Mesendoderm (in vitro differentiated cells): ENCODE measurements around the gene E2F1.

Experiments used
- DNase-seq: peaks from one replicate; pipeline ENCODE4 v3.0.0; 2013
- H2AK5ac ChIP-seq: 2 replicates; pipeline ENCODE4 v1.6.1; 2013; ENCODE audit warnings: low read length, inconsistent platforms
- H2BK120ac ChIP-seq: 2 replicates; pipeline ENCODE4 v1.6.1; 2013; ENCODE audit warnings: low read depth, mild to moderate bottlenecking, low read length, moderate library complexity, mixed read lengths
- H2BK15ac ChIP-seq: replicated peaks from 2 replicates; pipeline ENCODE4 v1.6.1; 2013; ENCODE audit warnings: low read depth, mild to moderate bottlenecking, moderate library complexity
- H2BK5ac ChIP-seq: 2 replicates; pipeline ENCODE4 v1.6.1; 2013; ENCODE audit warnings: low read length, inconsistent platforms
- H3K18ac ChIP-seq: 2 replicates; pipeline ENCODE4 v1.6.1; 2013; ENCODE audit warnings: mild to moderate bottlenecking, low read length, mixed read lengths
- H3K23ac ChIP-seq: one replicate; pipeline ENCODE4 v1.6.1; 2013; ENCODE audit warnings: low read length
- H3K27ac ChIP-seq: 2 replicates; pipeline ENCODE4 v1.5.1; 2013; ENCODE audit warnings: low read depth, mild to moderate bottlenecking, inconsistent platforms, low read length, moderate library complexity
- H3K27me3 ChIP-seq: 2 replicates; pipeline ENCODE4 v1.6.1; 2013; ENCODE audit warnings: low read length, control low read depth, mild to moderate bottlenecking, inconsistent platforms; ENCODE audit not compliant: insufficient read depth, poor library complexity
- H3K36me3 ChIP-seq: 2 replicates; pipeline ENCODE4 v1.6.1; 2013; ENCODE audit warnings: low read length, inconsistent platforms; ENCODE audit not compliant: control insufficient read depth, insufficient read depth
- H3K4ac ChIP-seq: one replicate; pipeline ENCODE4 v1.6.1; 2013; ENCODE audit warnings: low read depth, mild to moderate bottlenecking, low read length, moderate library complexity
- H3K4me1 ChIP-seq: 2 replicates; pipeline ENCODE4 v1.6.1; 2013; ENCODE audit warnings: low read depth, low read length, inconsistent platforms; ENCODE audit not compliant: control insufficient read depth
- H3K4me2 ChIP-seq: 2 replicates; pipeline ENCODE4 v1.6.1; 2013; ENCODE audit warnings: low read length
- H3K4me3 ChIP-seq: 2 replicates; pipeline ENCODE4 v1.5.1; 2013; ENCODE audit warnings: mild to moderate bottlenecking, low read length
- H3K56ac ChIP-seq: one replicate; pipeline ENCODE4 v1.6.1; 2013; ENCODE audit warnings: low read length
- H3K79me1 ChIP-seq: 2 replicates; pipeline ENCODE4 v1.6.1; 2013; ENCODE audit warnings: low read length, inconsistent platforms
- H3K79me2 ChIP-seq: 2 replicates; pipeline ENCODE4 v1.6.1; 2013; ENCODE audit warnings: mild to moderate bottlenecking, low read length; ENCODE audit not compliant: control insufficient read depth, insufficient read depth
- H3K9ac ChIP-seq: 2 replicates; pipeline ENCODE4 v1.6.1; 2013; ENCODE audit warnings: low read length, inconsistent platforms
- H4K5ac ChIP-seq: one replicate; pipeline ENCODE4 v1.6.1; 2013; ENCODE audit warnings: low read length
- H4K8ac ChIP-seq: one replicate; pipeline ENCODE4 v1.6.1; 2013; ENCODE audit warnings: low read depth, mild to moderate bottlenecking, control low read depth, low read length, moderate library complexity
- WGBS: extraction: QIAGEN DNeasy Blood & Tissue Kit; methylation state at CpG from one replicate; pipeline ENCODE4 v1.1.7; 2013; ENCODE audit warnings: low lambda C conversion rate, missing lambda C conversion rate; ENCODE audit not compliant: insufficient coverage; ENCODE audit errors: extremely low coverage; 5-methylcytosine and 5-hydroxymethylcytosine counted together

E2F1 gene

GRCh38 chr20:33630507-33630906 is 55.7 kb downstream of the E2F1 start:
- H3K27ac ChIP-seq = no peak overlapping the region
- H3K79me2 ChIP-seq = no peaks in the 10 kb centered on the region
- H3K27me3 ChIP-seq = no peaks in the 10 kb centered on the region
- no peak overlapping the region for H3K4me2 ChIP-seq
- H2BK5ac ChIP-seq = no peak overlapping the region
- H3K4me1 ChIP-seq = no peaks in the 10 kb centered on the region
- no peak overlapping the region for H3K18ac ChIP-seq
- H3K79me1 ChIP-seq = no peaks in the 10 kb centered on the region
- H2BK120ac ChIP-seq = no peak overlapping the region
- no CpG with 5 or more reads among the region's 4 CpGs for WGBS
- H3K4ac ChIP-seq = no peak overlapping the region
- no peak overlapping the region for H4K5ac ChIP-seq
- H3K36me3 ChIP-seq = peaks cover 3% of the 10 kb centered on the region
- H2AK5ac ChIP-seq = no peak overlapping the region
- H3K4me3 ChIP-seq = no peak overlapping the region
- no peak overlapping the region for H2BK15ac ChIP-seq
- H3K9ac ChIP-seq = no peak overlapping the region
- H4K8ac ChIP-seq = no peak overlapping the region
- no peak overlapping the region for H3K23ac ChIP-seq
- no peak for DNase-seq
- H3K56ac ChIP-seq = no peak overlapping the region

DNA sequence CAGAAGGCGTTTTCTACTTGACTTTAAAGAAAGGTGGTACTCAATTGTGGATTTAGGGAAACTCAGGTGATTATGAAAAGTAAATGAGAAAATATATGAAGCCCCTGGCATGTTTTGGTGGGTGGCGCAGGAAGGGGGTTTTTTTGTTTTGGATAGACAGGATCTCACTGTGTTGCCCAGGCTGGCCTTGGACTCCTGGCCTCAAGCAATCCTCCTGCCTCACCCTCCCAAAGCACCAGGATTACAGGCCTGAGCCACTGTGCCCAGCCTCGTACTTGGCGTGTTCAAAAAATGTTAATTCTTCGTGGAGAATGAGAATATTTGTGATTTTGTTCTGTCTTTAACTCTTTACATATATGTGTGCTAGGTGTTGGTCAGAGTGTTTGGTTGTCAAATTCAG is 56.2 kb downstream of the E2F1 start:
- H2AK5ac ChIP-seq = no peak overlapping the region
- H2BK120ac ChIP-seq = no peak overlapping the region
- H3K79me2 ChIP-seq = no peaks in the 10 kb centered on the region
- no peak overlapping the region for H3K27ac ChIP-seq
- DNase-seq = no peak
- H2BK5ac ChIP-seq = no peak overlapping the region
- H3K18ac ChIP-seq = no peak overlapping the region
- H3K79me1 ChIP-seq = no peaks in the 10 kb centered on the region
- no peak overlapping the region for H2BK15ac ChIP-seq
- no peak overlapping the region for H3K56ac ChIP-seq
- peaks cover 3% of the 10 kb centered on the region for H3K36me3 ChIP-seq
- H3K4me2 ChIP-seq = no peak overlapping the region
- no peaks in the 10 kb centered on the region for H3K27me3 ChIP-seq
- H3K4me3 ChIP-seq = no peak overlapping the region
- H4K8ac ChIP-seq = no peak overlapping the region
- H4K5ac ChIP-seq = no peak overlapping the region
- no peak overlapping the region for H3K9ac ChIP-seq
- H3K23ac ChIP-seq = no peak overlapping the region
- no peaks in the 10 kb centered on the region for H3K4me1 ChIP-seq
- WGBS = no CpG with 5 or more reads among the region's 5 CpGs
- no peak overlapping the region for H3K4ac ChIP-seq

- Histone ChIP-seq H3K79me1 (no peaks in the 10 kb centered on the region), H3K4me2 (no peak overlapping the region), H3K4ac (no peak overlapping the region), H2AK5ac (no peak overlapping the region), H3K27ac (no peak overlapping the region), H3K4me3 (no peak overlapping the region), H2BK120ac (no peak overlapping the region), H3K56ac (no peak overlapping the region), H3K36me3 (peaks cover 3% of the 10 kb centered on the region), H3K4me1 (no peaks in the 10 kb centered on the region), H3K9ac (no peak overlapping the region), H3K18ac (no peak overlapping the region), H3K79me2 (no peaks in the 10 kb centered on the region), H4K8ac (no peak overlapping the region), H3K27me3 (no peaks in the 10 kb centered on the region), H4K5ac (no peak overlapping the region), H2BK5ac (no peak overlapping the region), H2BK15ac (no peak overlapping the region), H3K23ac (no peak overlapping the region)
- no CpG with 5 or more reads among the region's 10 CpGs for WGBS
- no peak for DNase-seq
Observed at GRCh38 chr20:33629533-33629932, 56.7 kb downstream of the E2F1 start.

DNA sequence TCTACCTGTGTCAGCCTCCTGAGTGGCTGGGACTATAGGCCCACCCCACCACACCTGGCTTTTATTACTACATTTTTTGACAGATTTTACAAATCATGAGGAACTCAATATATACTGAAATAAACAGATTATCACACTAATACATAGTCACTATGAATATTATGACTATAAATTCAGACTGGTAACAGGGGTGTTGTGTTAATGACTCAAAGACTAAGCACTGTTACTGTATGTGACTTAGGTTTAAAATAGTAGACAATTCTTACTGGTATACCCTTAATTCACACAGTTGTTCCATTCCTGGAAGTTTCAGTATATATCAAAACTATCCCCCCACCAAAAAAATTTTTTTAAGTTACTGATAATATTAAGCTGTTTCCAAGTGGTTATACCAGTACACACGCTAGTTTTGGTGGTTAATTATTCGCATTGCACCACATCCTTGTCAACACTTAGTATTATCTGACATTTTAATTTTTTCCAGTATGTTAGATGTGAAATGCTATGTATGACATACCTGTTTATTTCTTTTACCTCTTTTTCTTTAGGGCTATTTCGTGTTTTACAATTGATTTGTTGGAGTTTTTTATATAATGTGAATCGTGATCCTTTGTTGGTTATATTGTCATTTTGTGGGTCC is 58.5 kb downstream of the E2F1 start:
- Histone ChIP-seq H3K23ac (no peak overlapping the region), H4K8ac (no peak overlapping the region), H4K5ac (no peak overlapping the region), H3K9ac (no peak overlapping the region), H3K4ac (no peak overlapping the region), H2BK5ac (no peak overlapping the region), H3K4me2 (no peak overlapping the region), H3K79me2 (no peaks in the 10 kb centered on the region), H3K18ac (no peak overlapping the region), H3K56ac (no peak overlapping the region), H3K36me3 (peaks cover 3% of the 10 kb centered on the region), H3K4me3 (no peak overlapping the region), H2AK5ac (no peak overlapping the region), H3K4me1 (no peaks in the 10 kb centered on the region), H2BK120ac (no peak overlapping the region), H3K27ac (no peak overlapping the region), H3K27me3 (no peaks in the 10 kb centered on the region), H2BK15ac (no peak overlapping the region), H3K79me1 (no peaks in the 10 kb centered on the region)
- DNase-seq = no peak
- 100% methylated on average over 1 of the region's 4 CpGs for WGBS

DNA sequence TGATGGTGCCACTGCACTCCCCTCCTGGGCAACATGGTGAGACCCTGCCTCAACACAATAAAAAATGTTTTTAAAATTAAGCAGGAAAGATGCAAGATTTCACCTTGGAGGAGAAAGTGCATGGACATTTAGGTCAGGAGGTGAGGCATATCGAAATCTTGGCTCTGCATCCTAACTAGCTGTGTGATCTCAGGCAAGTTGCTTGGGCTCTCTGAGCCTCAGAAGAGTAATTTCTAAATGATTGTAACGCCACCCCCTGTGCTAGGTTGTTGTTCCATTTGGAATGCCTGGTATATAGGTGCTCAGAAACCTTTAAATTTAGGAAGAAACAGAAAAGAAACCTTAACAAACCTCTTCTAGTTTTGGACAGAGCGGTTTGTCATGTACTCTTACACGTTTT is 60.0 kb downstream of the E2F1 start:
- Histone ChIP-seq H4K8ac (no peak overlapping the region), H3K4me2 (no peak overlapping the region), H2BK15ac (no peak overlapping the region), H2BK120ac (no peak overlapping the region), H2BK5ac (no peak overlapping the region), H3K27me3 (no peaks in the 10 kb centered on the region), H3K79me1 (no peaks in the 10 kb centered on the region), H3K4ac (no peak overlapping the region), H3K23ac (no peak overlapping the region), H3K79me2 (no peaks in the 10 kb centered on the region), H4K5ac (no peak overlapping the region), H3K9ac (no peak overlapping the region), H3K27ac (no peak overlapping the region), H3K4me1 (no peaks in the 10 kb centered on the region), H3K4me3 (no peak overlapping the region), H3K36me3 (no peaks in the 10 kb centered on the region), H3K18ac (no peak overlapping the region), H2AK5ac (no peak overlapping the region), H3K56ac (no peak overlapping the region)
- WGBS = no CpG with 5 or more reads among the region's 4 CpGs
- DNase-seq = no peak
